GM19467 (cell line): ENCODE data around the gene VPS37B.
A peak's percentile ranks its signal among the peaks of the same experiment; 100 is the strongest.
"Not testable (repeated sequence)": the region's sequence is repeated elsewhere in the genome, so short reads cannot be mapped to it uniquely, and the experiment has no call there.

ENCODE experiments used
- ATAC-seq: cut with Tn5 transposase; IDR thresholded peaks from one replicate; pipeline ENCODE4 v1.9.1; 2021; ENCODE audit warnings: mild to moderate bottlenecking, moderate library complexity; ENCODE audit not compliant: unreplicated experiment

VPS37B gene

DNA sequence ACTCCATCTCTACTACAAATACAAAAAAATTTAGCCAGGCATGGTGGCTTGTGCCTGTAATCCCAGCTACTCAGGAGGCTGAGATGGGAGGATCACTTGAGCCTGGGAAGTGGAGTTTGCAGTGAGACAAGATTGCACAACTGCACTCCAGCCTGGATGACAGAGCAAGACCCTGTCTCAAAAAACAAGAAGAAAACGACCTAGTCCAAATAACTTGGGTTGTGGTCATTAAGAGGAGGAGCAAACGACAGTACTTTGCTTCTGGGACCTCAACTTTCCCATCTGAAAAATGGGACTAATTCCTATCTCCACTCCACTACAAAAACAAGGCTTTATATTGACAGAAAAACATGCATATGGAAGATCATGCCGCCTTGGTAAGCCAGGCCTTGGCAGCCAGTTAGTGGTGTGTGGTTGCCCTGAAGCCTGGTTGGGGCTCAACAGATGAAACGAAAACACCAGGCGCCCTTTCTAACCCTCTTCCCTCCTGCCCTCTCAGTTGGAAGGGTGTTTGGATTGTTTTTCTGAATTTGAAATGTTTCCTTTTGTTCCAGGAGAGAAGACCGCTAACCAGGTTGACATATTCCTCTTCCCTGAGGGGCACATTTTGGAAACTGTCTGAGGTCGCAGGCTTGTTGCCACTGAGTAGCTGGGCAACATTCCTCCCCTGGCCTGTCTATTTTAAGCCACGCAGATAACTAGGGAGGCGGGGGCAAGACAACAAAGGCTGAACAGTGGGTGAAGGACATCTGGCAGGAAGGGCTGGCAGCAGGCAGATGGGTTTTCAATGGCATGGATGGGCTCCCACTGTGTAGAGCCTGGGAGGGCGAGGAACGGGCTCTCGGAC is 13.7 kb upstream of the VPS37B start:
- no peak for ATAC-seq

DNA sequence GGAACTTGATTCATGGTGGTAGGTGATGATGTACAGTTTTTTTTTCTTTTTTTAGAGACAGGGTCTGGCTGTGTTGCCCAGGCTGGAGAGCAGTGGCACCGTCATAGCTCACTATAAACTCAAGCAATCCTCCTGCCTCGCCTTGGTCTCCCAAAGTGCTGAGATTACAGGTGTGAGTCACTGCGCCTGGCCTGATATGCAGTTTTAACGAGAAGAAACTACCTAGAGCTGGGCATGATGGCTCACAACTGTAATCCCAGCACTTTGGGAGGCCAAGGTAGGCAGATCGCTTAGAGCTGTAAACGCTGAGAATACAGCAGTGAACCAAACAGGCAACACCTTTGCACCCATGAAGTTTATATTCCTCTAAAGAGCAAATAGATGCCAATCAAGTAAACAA is 13.0 kb upstream of the VPS37B start:
- ATAC-seq = no peak

DNA sequence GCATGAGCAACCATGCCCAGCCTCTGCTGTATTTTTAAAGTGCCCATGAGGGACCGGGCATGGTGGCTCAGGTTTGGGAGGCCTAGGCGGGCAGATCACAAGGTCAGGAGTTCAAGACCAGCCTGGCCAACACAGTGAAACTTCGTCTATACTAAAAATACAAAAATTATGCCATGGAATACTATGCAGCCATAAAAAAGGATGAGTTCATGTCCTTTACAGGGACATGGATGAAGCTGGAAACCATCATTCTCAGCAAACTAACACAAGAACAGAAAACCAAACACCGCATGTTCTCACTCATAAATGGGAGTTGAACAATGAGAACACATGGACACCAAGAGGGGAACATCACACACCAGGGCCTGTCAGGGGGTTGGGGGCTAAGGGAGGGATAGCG is 9.3 kb upstream of the VPS37B start:
- not testable (repeated sequence) for ATAC-seq

DNA sequence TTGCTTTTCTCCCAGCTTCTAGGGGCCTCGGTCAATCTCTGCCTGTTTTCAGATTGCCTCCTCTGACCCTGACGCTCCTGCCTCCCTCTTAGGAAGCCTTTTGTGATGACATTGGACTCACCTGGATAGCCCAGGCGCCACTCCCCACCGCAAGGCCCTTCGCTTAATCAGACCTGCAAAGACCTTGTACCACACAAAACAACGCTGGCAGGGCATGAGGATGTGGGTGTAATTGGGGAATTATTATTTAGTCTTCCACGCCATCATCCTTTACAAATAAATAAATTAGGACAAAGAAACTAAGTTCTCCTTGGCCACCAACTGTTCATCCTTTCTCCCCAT is 7.7 kb upstream of the VPS37B start:
- no peak for ATAC-seq

DNA sequence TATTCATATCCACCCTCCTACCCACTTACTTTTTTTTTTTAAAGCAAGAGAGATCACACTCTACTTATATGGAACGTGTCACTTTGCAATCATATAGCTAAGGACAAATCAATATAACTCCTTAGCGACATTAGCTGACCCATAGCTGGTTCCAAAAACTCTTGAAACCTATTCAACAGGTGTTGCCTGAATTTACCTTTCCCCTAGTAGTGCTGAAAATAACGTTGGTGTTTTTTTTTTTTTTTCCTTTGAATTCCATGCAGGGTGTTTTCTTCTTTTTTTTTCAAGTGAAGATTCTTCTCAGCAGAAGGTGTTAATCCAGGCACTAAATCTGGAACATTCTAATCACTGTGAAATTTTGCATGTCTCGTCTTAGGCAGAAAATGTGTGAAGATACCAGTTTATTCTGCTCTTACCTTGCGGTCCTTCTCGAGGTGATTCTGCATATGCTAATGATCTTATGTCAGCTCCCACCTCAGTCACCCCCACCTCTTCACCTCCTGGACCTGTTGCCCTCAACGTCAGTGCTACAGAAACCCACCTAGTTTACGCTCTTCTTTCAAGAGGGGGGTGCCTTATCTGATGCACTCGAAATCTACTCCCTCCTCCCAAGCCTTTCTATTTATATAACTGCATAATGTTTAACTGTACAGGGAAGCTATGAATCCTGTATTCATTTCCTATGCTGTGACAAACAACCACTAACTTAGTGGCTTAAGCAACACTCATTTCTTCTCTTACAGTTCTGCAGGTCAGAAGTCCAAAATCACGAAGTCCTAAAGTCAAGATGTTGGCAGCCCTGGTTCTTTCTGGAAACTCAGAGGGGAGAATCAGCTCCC is 7.1 kb upstream of the VPS37B start:
- ATAC-seq = no peak

DNA sequence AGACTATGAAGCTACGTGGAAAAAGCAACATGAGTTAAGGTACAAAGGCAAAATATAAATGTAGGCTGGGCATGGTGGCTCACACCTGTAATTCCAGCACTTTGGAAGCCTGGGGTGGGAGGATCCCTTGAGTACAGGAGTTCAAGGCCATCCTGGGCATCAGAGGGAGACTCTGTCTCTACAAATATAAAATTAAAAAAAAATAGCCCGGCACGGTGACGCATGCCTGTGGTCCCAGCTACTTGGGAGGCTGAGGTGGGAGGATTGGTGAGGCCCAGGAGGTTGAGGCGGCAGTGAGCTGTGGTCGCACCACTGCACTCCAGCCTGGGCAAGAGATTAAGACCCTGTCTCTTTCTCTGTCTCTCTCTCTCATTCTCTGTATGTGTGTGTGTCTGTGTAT is 4.0 kb upstream of the VPS37B start:
- no peak for ATAC-seq

DNA sequence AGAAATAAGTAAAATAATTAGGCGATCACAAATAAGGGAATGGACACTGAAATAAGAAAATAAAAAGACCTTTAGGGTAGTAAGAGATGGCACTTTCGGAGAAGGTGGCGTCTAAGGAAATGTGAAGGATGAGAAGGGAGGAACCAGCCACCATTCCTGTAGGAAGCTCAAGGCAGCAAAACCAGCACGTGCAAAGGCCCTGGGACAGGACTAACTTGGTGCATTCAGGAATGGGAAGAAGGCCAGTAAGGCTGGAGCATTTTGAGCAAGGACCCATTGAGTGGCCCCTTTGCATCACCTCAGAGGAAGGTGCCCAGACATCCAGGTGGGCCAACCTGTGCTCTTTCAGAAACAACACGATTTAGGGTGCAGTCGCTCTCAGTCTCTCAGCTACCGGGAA is 738 bp upstream of the VPS37B start:
- ATAC-seq = no peak

DNA sequence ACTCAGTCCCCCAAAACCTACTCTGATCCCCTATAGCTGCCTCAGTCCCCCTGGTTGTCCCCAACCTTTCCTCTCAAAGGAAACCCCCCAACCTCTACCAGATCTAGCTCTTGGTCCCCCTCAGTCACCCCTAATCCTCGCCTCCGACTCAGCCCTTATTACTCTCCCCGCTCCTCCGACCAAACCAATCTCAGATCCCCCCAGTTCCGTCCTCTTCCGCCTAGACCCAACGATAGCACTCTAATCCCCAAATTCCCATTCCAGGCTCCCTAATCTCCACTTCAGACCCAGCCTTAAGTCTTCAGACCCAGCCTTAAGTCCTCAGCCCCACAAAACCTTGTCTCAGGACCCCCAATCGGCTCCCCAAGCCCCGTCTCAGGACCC is 612 bp downstream of the VPS37B start:
- ATAC-seq = no peak

DNA sequence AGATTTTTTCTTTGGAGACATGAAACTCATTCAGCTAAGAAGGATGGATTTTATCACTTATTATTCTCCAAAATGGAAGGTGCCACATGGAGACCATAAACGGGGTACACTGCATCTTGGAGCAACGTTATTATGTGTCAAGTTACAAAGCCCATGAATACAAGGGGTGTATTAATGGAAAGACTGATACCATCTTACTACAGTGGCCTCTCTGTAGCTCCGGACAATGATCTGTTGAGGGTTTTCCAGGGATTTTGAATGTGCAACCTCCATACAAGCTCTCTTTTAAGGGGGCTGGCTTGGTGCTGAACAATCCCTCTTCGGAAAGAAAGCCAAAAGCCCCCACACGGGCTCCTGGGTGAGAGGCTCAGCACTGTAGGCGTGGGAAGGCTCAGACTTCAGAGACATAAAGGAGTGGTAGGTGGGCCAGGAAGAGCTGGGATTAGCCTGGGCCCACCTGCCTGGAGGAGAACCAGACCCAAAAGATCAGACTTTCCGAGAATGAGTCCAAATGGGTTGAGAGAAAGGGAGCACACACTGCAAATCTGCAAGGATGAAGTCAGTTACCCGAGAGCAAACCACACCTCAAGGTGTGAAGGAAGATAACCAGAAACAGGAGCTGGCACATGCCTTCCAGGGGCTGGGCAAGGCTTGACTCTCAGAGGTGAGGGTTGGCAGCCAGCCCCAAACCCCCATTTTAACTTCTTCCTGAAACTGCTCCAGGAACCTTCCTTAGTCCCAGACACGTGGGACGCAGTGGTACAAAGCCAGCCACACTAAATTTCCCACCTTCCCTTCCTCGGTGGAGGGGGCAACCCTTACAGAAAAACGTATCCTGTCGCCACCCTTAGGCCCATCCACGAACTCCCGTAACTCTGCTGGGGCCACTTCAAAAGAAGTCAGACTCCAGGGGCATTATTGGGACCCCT is 1.5 kb downstream of the VPS37B start:
- no peak for ATAC-seq

DNA sequence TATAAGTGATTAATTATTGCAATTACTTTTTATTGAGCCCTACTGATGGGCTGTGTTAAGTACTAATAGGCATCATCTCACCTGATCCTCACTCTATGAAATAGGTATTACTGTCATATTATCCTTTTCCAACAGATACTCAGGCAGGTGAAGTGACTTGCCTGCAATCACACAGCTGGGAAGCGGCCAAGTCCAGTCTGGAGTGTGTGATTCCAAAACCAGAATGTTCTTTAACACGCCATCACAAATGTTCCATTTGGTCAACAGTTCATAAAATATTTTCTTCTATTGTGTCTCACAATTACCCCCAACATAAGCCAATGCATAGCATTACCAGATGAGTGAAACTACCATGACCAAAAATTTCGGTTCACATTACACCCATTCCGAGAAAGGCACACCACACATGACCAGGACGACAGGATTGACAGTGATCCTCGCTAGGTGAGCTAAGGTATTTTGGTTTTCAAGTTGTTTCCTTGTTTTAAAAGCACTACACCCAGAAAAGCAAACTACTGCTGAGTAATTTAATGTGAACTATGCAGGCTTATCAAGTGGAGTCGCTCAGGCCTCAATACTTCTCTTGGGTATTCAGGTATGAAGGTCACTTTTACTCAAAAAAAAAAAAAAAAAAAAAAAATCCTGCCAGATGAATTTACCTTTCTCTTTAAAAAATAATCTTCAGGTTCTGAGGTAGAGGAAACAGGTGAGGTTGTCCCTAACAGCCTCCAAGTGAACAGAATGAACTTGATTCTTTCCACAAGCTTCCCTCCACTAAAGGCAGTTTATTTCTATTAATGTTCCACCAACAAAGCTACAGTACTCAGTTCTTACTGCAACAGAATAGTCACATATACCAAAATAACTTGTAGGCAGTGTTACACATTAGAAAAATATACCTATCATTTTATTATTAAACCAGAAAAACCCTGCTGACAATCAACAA is 2.4 kb downstream of the VPS37B start:
- ATAC-seq = no peak

DNA sequence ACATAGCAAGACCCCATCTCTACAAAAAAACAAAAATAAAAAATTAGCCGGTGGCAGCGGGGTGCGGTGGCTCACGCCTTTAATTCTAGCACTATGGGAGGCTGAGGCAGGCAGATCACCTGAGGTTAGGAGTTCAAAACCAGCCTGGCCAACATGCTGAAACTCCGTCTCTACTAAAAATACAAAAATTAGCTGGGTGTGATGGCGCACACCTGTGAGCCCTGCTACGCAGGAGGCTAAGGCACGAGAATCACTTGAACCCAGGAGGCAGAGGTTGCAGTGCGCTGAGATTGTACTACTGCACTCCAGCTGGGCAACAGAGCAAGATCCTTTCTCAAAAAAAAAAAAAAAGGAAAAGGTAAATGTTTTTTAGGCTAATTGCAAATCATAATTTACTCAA is 3.2 kb downstream of the VPS37B start:
- not testable (repeated sequence) for ATAC-seq

DNA sequence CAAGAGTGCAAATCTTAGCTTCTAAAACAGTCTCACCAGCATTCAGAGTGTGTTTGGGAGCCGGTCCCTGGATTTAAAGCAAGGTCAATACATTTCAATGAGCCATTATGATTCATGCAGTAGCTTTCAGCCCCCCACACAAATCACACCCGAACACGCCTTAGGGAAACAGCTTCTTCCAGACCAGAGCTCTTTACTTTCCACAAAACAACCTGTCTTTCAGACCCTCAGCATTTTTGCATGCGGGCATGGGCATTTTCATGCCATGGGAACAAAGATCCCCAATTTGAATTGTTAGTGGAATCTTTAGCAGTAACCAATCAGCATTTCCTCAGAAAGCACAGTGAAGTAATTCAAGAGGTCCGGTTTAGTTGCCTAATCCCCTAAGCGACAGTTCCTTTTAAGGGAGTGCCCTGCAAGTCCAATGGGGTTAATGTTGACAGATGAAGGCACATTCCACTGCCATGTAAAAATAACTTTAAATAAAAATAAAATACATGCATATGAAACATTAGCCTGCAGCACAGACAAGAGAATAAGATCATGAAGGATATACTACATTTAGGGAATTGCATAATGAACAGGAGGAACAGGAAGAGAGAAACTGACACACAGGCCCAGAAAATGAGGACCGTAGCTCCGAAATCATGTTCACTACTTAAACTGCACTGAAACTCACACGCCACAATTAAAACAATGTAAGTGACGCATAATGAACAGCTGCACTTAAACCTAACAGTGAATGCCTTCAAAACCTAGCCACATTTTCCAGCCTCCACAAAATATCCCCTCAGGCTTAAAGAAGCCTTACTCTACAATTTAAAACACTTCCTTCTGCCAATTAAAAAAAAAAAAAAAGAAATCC is 4.0 kb downstream of the VPS37B start:
- ATAC-seq = no peak

DNA sequence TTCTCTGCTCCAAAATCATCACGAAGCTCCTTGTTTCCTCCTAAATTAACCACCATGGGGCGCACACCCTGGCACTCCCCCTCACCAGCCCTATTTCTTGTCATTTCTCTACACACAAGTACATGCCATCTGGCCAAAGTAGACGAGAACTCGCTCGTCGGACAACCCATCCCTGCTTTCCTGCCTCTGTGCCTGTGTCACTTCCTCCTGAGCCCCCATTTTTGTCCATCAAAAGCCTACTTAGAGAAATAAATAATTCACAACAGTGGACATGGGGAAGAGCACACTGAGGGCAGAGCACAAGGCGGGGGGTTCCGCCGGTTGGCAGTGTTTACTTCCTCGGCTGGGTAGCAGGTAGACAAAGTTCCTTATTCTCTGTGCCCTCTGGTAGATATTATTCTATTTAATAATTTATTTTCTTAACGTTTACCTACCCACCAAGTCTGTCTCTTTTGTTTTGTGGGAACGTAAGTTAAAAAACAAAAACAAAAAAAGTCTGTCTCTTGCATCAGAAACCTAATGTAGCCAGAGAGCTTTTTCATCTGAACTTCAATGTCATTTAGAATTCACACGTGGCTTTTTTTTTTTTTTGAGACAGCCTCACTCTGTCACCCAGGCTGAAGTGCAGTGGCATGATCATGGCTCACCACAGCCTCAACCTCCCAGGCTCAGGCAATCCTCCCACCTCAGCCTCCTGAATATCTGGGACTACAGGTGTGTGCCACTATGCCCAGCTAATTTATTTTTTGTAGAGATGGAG is 6.0 kb downstream of the VPS37B start:
- ATAC-seq = no peak

DNA sequence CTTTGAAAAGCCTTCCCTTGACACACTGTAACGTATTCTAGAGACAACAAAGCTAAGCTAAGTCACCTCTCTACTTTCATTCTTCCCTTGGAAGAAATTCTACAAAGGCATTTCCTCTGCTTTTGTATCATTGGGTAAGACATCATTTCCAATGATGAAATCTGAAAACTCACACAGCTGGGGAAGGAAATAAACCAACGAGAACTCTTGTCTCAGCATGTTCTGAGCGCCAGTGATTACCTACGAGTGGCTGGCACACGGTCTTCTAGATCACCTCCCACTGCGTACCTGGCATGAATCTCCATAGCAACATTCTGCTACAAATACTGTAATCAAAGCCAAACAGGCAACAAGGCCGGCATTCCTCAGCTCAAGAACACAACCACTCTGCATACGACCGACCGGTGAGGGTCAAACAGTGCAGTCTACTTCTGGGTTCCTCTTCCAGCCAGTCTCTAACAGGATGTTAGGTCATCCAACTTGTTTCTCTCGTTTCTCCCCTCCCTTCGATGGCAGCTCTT is 7.6 kb downstream of the VPS37B start:
- ATAC-seq = no peak

DNA sequence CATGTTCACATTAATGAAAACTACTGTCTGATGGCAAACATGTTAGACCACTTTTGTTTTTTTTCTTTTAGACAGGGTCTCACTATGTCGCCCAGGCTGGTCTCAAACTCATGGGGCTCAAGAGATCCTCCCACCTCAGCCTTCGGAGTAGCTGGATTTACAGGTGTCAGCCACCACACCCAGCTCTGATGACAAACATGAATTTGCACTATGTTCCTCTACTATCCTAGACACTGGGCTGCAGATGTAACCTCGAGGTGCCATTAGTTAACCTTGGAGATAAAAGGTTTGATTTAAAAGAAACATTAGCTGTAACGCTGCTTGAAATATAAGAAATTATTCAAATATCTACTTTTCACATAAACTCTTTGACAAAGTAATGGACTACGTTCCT is 8.1 kb downstream of the VPS37B start:
- peak; percentile 12 for ATAC-seq

DNA sequence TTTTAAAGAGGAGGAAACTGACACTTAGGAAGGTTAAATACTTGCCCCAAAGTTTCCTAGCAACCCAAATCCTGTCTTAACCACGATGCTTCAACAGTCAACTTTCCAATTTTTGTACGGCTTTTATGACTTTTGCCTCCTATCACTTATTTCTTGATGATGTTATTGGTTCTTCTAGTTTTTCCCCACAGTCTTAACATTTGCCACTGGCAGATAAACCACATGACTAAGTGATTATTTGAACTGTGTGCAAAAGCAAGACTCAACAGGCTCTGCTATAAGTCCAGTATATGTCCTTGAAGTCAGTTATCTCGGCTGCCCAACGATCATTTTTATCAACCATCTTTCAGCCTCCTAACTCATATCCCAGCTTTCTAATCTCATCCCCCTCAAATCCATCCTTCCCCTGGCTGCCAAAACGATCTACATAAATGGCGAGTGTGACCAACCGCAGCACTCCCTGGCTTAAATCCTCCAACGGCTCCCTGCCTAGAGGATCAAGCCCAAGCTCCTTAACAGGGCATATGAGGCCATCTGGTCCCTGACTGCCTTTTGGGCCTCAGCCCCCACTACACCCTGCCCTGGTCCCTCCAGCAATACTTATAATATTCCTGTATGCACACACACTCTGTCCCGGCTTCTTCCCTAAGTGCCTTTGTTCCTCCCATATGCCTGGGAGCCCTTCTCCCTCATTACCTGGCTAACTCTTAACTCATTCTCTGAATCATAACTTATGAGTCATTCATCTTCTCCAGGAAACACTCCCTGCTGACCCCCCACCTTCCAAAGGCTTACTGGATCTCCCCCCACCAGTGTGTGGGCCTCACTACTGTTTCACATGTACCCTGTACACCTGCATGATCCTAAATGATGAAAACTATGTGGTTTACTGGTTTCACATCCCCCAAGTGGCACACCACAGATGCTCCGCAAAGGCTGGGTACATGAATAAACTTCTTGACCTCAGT is 8.8 kb downstream of the VPS37B start:
- ATAC-seq = peak; percentile 72

DNA sequence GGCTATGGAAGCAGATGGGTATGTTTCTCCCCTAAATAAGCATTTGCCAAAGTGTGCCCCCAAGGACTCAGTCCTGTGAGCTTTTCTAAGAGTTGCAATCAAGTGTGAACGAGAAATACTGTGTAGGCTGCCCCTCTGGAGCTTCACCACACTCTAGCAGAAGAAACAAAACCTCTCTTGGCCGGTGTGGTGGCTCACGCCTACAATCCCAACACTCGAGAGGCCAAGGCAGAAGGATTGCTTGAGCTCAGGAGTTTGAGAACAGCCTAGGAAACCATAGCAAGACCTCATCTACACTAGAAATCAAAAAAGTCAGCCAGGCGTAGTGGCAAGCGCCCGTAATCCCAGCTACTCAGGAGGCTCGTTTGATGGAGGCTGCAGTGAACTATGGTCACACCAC is 9.8 kb downstream of the VPS37B start:
- no peak for ATAC-seq
